Loucy (cell line): ENCODE results near the gene AKT1.

Source experiments
- H2AFZ ChIP-seq: fragments of 200-600 bp; sonication (generic); 2 replicates; pipeline ENCODE4 v1.6.0; 2016; ENCODE audit warnings: antibody characterized with exemption, mild to moderate bottlenecking, low read length, moderate library complexity
- H3F3A ChIP-seq: fragments of 200-600 bp; 2 replicates; pipeline ENCODE4 v1.6.0; 2016; ENCODE audit warnings: antibody characterized with exemption, low read depth, mild to moderate bottlenecking
- H3K27me3 ChIP-seq: fragments of 200-600 bp; sonication (generic); 2 replicates; pipeline ENCODE4 v1.6.1; 2014; ENCODE audit warnings: low read length, mild to moderate bottlenecking; ENCODE audit not compliant: insufficient read depth, poor library complexity, severe bottlenecking
- H3K36me3 ChIP-seq: fragments of 200-600 bp; sonication (generic); 2 replicates; pipeline ENCODE4 v1.6.1; 2016; ENCODE audit warnings: low read length; ENCODE audit not compliant: insufficient read depth
- H3K4me1 ChIP-seq: fragments of 200-600 bp; sonication (generic); 2 replicates; pipeline ENCODE4 v1.5.1; 2014; ENCODE audit warnings: low read length, mild to moderate bottlenecking; ENCODE audit not compliant: insufficient read depth, poor library complexity, severe bottlenecking
- H3K4me2 ChIP-seq: fragments of 200-600 bp; sonication (generic); 2 replicates; pipeline ENCODE4 v1.6.0; 2014; ENCODE audit warnings: antibody characterized with exemption, low read length, low read depth, mild to moderate bottlenecking; ENCODE audit not compliant: poor library complexity, severe bottlenecking
- H3K4me3 ChIP-seq: fragments of 200-600 bp; sonication (generic); 2 replicates; pipeline ENCODE4 v1.5.1; 2014; ENCODE audit warnings: low read length, mild to moderate bottlenecking, mixed read lengths; ENCODE audit not compliant: poor library complexity, severe bottlenecking
- H3K79me2 ChIP-seq: fragments of 200-600 bp; sonication (generic); 2 replicates; pipeline ENCODE4 v1.6.1; 2014; ENCODE audit warnings: low read length; ENCODE audit not compliant: insufficient read depth
- H3K9ac ChIP-seq: fragments of 200-600 bp; sonication (generic); 2 replicates; pipeline ENCODE4 v1.6.0; 2014; ENCODE audit warnings: mild to moderate bottlenecking, low read depth, low read length, moderate library complexity; ENCODE audit not compliant: poor library complexity, severe bottlenecking
- H3K9me2 ChIP-seq: fragments of 200-600 bp; sonication (generic); replicated peaks from 2 replicates; pipeline ENCODE4 v1.6.1; 2016; ENCODE audit warnings: low read depth, low read length, mixed read lengths
- H3K9me3 ChIP-seq: fragments of 200-600 bp; sonication (generic); 2 replicates; pipeline ENCODE4 v1.6.1; 2014; ENCODE audit warnings: mild to moderate bottlenecking, antibody characterized with exemption, low read length, low read depth; ENCODE audit not compliant: insufficient read depth
- H4K20me1 ChIP-seq: fragments of 200-600 bp; sonication (generic); 2 replicates; pipeline ENCODE4 v1.6.0; 2014; ENCODE audit warnings: antibody characterized with exemption, low read length, mild to moderate bottlenecking; ENCODE audit not compliant: insufficient read depth, poor library complexity, severe bottlenecking
- EZH2phosphoT487 ChIP-seq: fragments of 200-600 bp; IDR thresholded peaks from 2 replicates; pipeline ENCODE4 v1.6.1; 2018; ENCODE audit warnings: antibody characterized with exemption, mild to moderate bottlenecking, moderate library complexity, borderline replicate concordance
- TF ChIP-seq, protein P1 (sequence below): fragments of 200-600 bp; sonication (generic); conservative IDR thresholded peaks from 2 replicates; pipeline ENCODE4 v1.5.1; 2014; ENCODE audit warnings: mild to moderate bottlenecking, antibody characterized with exemption, low read length

AKT1 gene

DNA sequence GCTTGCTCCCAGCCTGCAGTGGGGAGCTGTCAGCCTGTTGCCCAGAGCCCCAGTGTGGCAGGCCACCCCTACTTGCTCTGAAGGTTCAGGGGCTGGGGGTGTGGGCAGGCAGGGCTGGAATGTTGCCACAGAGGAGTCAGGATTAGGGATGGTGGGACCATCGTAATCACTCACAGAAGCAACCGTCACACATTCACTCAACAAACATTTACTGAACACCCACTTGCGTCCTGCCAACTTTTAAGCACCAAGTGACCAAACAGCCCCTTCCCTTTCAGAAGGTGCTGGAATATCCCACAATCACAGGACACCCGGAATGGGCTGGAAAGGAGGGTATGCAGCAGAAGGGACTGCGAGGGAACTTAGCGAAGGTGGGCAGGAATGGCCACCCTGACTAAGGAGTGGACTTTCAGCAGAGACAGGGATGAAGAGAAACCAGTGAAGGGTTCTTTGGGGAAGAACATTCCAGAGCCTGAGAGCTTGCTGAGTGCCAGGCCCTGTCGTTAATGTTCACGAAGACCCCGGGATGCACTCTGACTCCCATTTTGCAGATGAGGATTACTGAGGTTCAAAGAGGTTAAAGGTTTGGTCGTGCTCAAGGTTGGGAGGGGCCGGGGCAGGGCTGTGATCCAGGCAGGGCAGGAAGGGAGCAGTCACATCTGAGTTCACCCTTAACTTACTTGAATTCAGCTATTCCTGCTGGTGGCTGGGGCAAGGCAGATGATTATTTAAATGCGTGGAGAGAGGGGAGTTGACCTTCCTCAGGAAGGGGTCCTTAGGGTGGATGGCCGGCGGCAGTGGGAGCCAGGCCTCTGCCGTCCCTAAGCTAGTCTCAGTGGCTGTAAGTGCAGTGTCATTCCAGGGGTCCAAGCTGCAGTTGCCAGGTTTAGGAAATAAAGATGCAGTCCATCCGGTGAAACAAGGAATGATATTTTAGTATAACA, 3.0 kb upstream of the AKT1 start:
- H3K4me3 ChIP-seq: peak overlapping the region; percentile 86
- H3K27me3 ChIP-seq: no peaks in the 10 kb centered on the region
- peaks cover 13% of the 10 kb centered on the region for H3F3A ChIP-seq
- H3K79me2 ChIP-seq: peaks cover 23% of the 10 kb centered on the region
- TF ChIP-seq EZH2phosphoT487: no peak
- TF ChIP-seq, protein P1, sequence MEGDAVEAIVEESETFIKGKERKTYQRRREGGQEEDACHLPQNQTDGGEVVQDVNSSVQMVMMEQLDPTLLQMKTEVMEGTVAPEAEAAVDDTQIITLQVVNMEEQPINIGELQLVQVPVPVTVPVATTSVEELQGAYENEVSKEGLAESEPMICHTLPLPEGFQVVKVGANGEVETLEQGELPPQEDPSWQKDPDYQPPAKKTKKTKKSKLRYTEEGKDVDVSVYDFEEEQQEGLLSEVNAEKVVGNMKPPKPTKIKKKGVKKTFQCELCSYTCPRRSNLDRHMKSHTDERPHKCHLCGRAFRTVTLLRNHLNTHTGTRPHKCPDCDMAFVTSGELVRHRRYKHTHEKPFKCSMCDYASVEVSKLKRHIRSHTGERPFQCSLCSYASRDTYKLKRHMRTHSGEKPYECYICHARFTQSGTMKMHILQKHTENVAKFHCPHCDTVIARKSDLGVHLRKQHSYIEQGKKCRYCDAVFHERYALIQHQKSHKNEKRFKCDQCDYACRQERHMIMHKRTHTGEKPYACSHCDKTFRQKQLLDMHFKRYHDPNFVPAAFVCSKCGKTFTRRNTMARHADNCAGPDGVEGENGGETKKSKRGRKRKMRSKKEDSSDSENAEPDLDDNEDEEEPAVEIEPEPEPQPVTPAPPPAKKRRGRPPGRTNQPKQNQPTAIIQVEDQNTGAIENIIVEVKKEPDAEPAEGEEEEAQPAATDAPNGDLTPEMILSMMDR: no peak
- H2AFZ ChIP-seq: no peak overlapping the region
- no peaks in the 10 kb centered on the region for H3K9me3 ChIP-seq
- no peak overlapping the region for H3K9ac ChIP-seq
- peak overlapping the region; percentile 88 for H3K4me2 ChIP-seq
- peaks cover 44% of the 10 kb centered on the region for H3K4me1 ChIP-seq
- H3K9me2 ChIP-seq: no peaks in the 10 kb centered on the region
- H4K20me1 ChIP-seq: peaks cover 19% of the 10 kb centered on the region
- H3K36me3 ChIP-seq: no peaks in the 10 kb centered on the region

DNA sequence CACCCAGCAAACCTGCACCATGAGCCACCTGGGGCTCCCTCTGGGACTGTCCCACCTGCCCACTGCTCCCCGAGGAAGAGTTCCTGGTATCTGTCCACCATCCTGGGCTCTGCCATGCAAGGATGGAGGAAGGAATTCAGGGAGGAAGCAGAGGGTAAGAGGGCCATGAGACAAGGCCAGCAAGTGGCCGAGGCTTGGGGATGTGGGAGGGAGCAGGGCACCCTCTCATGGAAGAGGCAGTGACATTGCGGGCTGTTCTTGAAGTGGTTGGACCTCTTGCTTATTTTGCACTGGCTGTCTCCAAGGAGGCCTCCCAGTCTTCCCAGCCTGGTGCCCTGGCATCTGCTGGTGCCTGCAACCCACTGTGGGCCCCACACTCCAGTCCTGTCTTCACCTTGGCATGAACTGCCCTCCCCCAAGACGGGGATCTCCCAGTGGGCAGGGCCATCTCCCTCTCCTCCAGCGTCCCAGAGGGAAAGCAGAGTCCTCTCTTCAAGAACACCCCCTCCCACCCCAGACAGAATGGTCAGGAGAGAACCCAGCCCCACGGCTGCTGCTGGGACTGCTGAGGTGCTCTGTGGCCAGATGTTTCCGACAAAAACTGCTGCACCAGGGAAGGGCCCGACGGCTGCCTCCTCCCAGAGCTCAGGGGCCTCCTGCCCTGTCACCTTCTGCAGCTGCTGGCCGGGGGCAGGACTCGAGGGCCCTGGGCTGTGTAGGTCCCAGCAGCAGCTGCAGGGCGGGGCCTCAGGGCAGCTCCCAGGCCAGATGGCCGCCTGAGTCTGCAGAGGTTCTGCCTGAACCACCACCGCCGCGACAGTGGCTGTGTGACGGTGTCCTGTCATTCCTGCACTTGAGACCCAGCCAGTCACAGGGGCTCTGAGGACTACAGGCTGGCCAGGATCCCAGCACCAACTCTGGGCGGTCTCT, 1.8 kb upstream of the AKT1 start:
- Histone ChIP-seq H3K9ac (no peak overlapping the region), H3K27me3 (no peaks in the 10 kb centered on the region), H3K9me2 (no peaks in the 10 kb centered on the region), H3K4me3 (no peak overlapping the region), H3K9me3 (no peaks in the 10 kb centered on the region), H3K4me1 (peaks cover 56% of the 10 kb centered on the region), H3K4me2 (no peak overlapping the region), H2AFZ (no peak overlapping the region), H3K36me3 (no peaks in the 10 kb centered on the region), H3K79me2 (peaks cover 35% of the 10 kb centered on the region), H4K20me1 (peaks cover 31% of the 10 kb centered on the region), H3F3A (peaks cover 13% of the 10 kb centered on the region)
- TF ChIP-seq, protein P1: no peak
- no peak for TF ChIP-seq EZH2phosphoT487

GRCh38 chr14:104796687-104797081, 1.1 kb upstream of the AKT1 start:
- H3F3A ChIP-seq: peaks cover 13% of the 10 kb centered on the region

More at GRCh38 chr14:104796687-104797081, 1.1 kb upstream of the AKT1 start:
- Histone ChIP-seq H3K9me2 (no peaks in the 10 kb centered on the region), H3K79me2 (peaks cover 40% of the 10 kb centered on the region), H4K20me1 (peaks cover 38% of the 10 kb centered on the region), H3K4me3 (peak overlapping the region; percentile 74), H3K9ac (peak overlapping the region; percentile 69), H2AFZ (no peak overlapping the region), H3K36me3 (no peaks in the 10 kb centered on the region), H3K27me3 (no peaks in the 10 kb centered on the region), H3K9me3 (no peaks in the 10 kb centered on the region), H3K4me2 (peak overlapping the region; percentile 75), H3K4me1 (peaks cover 58% of the 10 kb centered on the region)
- TF ChIP-seq EZH2phosphoT487: no peak
- TF ChIP-seq, protein P1: no peak
